Endodermal cell (in vitro differentiated cells): ENCODE measurements around the gene WBP1. TPM values are rescaled to one million over a fixed set of nuclear protein-coding genes. Genes with fewer than 3 reads are reported as not detected.
"Not testable (repeated sequence)": the region's sequence is repeated elsewhere in the genome, so short reads cannot be mapped to it uniquely, and the experiment has no call there.

Experiments used
- DNase-seq: peaks from one replicate; pipeline ENCODE4 v3.0.0-alpha.2; 2017
- H3K27ac ChIP-seq: 2 replicates; pipeline ENCODE4 v1.5.1; 2013; ENCODE audit warnings: mild to moderate bottlenecking, low read depth, low read length, moderate library complexity
- H3K27me3 ChIP-seq: 2 replicates; pipeline ENCODE4 v1.6.1; 2013; ENCODE audit warnings: mild to moderate bottlenecking, low read length, moderate library complexity; ENCODE audit not compliant: insufficient read depth, control insufficient read depth, poor library complexity, severe bottlenecking
- H3K36me3 ChIP-seq: 2 replicates; pipeline ENCODE4 v1.7.0; 2013; ENCODE audit warnings: mild to moderate bottlenecking, low read length, moderate library complexity; ENCODE audit not compliant: control insufficient read depth, insufficient read depth
- H3K4me1 ChIP-seq: one replicate; pipeline ENCODE4 v1.7.0; 2013; ENCODE audit warnings: low read length; ENCODE audit not compliant: control insufficient read depth, insufficient read depth
- H3K4me3 ChIP-seq: 2 replicates; pipeline ENCODE4 v1.5.1; 2013; ENCODE audit warnings: mild to moderate bottlenecking, low read length, moderate library complexity
- H3K9ac ChIP-seq: 2 replicates; pipeline ENCODE4 v1.6.1; 2013; ENCODE audit warnings: mild to moderate bottlenecking, low read length, moderate library complexity; ENCODE audit not compliant: poor library complexity, severe bottlenecking; ENCODE audit errors: extremely low read depth
- H3K9me3 ChIP-seq: 2 replicates; pipeline ENCODE4 v1.6.1; 2013; ENCODE audit warnings: mild to moderate bottlenecking, low read length, moderate library complexity; ENCODE audit not compliant: control insufficient read depth
- H3K27ac Mint-ChIP-seq: 2 replicates; pipeline ENCODE4 v1.8.0; 2020; ENCODE audit warnings: mixed read lengths
- H3K27me3 Mint-ChIP-seq: 2 replicates; pipeline ENCODE4 v1.8.0; 2021; ENCODE audit warnings: mild to moderate bottlenecking, mixed read lengths; ENCODE audit not compliant: insufficient read depth
- H3K36me3 Mint-ChIP-seq: 2 replicates; pipeline ENCODE4 v1.8.0; 2020; ENCODE audit warnings: low read depth, mixed read lengths
- H3K4me1 Mint-ChIP-seq: 2 replicates; pipeline ENCODE4 v1.8.0; 2020; ENCODE audit warnings: mixed read lengths
- H3K4me3 Mint-ChIP-seq: 2 replicates; pipeline ENCODE4 v1.8.0; 2020; ENCODE audit warnings: mild to moderate bottlenecking, moderate library complexity, mixed read lengths
- H3K9me3 Mint-ChIP-seq: 2 replicates; pipeline ENCODE4 v1.8.0; 2020; ENCODE audit warnings: mild to moderate bottlenecking, mixed read lengths
- CTCF ChIP-seq: fragments of 200-600 bp; sonication (generic); conservative IDR thresholded peaks from 2 replicates; pipeline ENCODE4 v1.5.0; 2021; ENCODE audit warnings: antibody characterized with exemption, mild to moderate bottlenecking
- WGBS, 2 experiments: methylation state at CpG; one replicate each; pipeline versions ENCODE4 v1.1.5 to v1.1.7; 2013; ENCODE audit warnings: missing lambda C conversion rate in 2 of 2, mixed read lengths in 1 of 2; ENCODE audit not compliant: insufficient coverage in 1 of 2, insufficient read length in 1 of 2; 5-methylcytosine and 5-hydroxymethylcytosine counted together
- total RNA-seq, 2 donors: library from RNA; stranded (reverse); fragmentation: NEBNext Ultra II Directional in 1 of 2; extraction: Animal tissue kit (Norgen Biotek cat#: 25700) in 1 of 2; gene quantifications; 2 replicates in 1 of 2; 3 replicates in 1 of 2; pipeline ENCODE4 v1.2.1, GENCODE V29; 2021

The WBP1 gene
- total RNA-seq, 2 donors from 2014 or later, result 110 to 116 TPM

GRCh38 chr2:74457549-74458131 is 598 bp upstream of the WBP1 start:
- Mint-ChIP-seq H3K27me3 (no peaks in the 10 kb centered on the region), H3K36me3 (peaks cover 19% of the 10 kb centered on the region)

DNA sequence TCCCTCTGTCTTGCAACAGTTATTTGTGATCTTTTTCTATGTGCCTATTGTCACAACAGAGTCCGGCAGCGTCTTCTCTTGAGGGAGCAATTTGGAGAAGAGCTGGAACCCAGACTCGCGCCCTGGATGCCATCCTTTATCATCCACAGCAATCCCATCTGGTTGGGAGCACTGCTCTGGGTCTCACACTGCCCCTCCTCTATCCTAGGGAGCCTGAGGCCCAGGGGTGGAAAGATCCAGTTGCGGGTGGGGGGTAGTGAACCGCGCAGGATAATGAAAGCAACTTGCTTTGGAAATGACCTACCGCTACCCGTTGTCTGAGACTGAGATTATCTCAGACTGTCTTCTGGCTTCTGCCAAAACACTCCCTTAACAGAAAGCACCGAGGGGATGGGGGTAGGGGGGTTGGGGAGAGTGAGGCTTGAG is 713 bp downstream of the WBP1 start:
- Mint-ChIP-seq H3K36me3 (peaks cover 27% of the 10 kb centered on the region), H3K4me1 (peaks cover 27% of the 10 kb centered on the region)
- 0 to 17% methylated on average over 2 to 10 of the region's 10 CpGs for WGBS, 2 experiments

More at GRCh38 chr2:74457549-74458131, 598 bp upstream of the WBP1 start:
- Histone ChIP-seq H3K4me3 (peak overlapping the region; percentile 89), H3K9me3 (no peaks in the 10 kb centered on the region), H3K4me1 (peaks cover under 1% of the 10 kb centered on the region), H3K9ac (peak overlapping the region; percentile 84), H3K36me3 (peaks cover 20% of the 10 kb centered on the region), H3K27me3 (no peaks in the 10 kb centered on the region), H3K27ac (peak overlapping the region; percentile 88)
- peaks cover 33% of the 10 kb centered on the region for H3K4me1 Mint-ChIP-seq
- DNase-seq, result peak; percentile 92
- no peaks in the 10 kb centered on the region for H3K9me3 Mint-ChIP-seq
- WGBS, 2 experiments, result 0 to 2% methylated on average over 9 to 46 of the region's 46 CpGs
- H3K27ac Mint-ChIP-seq, result peak overlapping the region; percentile 99
- no peak for TF ChIP-seq CTCF
- H3K4me3 Mint-ChIP-seq, result peak overlapping the region; percentile 83

DNA sequence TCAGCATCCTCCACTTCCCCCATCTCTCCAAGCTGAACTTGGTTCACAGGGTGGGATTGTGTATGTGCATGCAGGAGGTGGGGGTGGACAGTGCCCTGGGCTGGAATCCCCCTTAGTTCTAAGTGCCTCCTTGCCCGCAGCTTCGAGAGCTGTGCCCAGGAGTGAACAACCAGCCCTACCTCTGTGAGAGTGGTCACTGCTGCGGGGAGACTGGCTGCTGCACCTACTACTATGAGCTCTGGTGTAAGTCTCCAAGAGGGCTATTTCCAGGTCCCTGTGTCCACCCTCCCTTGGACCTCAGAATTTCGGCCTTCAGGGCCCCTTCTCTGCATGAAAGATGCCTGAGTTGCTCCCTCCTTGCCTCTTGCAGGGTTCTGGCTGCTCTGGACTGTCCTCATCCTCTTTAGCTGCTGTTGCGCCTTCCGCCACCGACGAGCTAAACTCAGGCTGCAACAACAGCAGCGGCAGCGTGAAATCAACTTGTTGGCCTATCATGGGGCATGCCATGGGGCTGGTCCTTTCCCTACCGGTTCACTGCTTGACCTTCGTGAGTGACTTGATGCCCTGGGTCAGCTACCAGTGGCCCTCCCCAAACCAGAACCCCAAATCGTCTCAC is 1.4 kb downstream of the WBP1 start:
- not testable (repeated sequence) for H3K9me3 Mint-ChIP-seq, H3K9me3 ChIP-seq, H3K4me1 ChIP-seq, H3K27me3 ChIP-seq, H3K27ac ChIP-seq, H3K27me3 Mint-ChIP-seq, DNase-seq, H3K9ac ChIP-seq
- 89 to 90% methylated on average over 6 to 13 of the region's 13 CpGs for WGBS, 2 experiments
- H3K4me1 Mint-ChIP-seq, result peaks cover 29% of the 10 kb centered on the region
- H3K27ac Mint-ChIP-seq, result peak overlapping the region; percentile 75
- H3K36me3 Mint-ChIP-seq, result peaks cover 27% of the 10 kb centered on the region
- Histone ChIP-seq H3K36me3 (peaks cover 28% of the 10 kb centered on the region), H3K4me3 (peak overlapping the region; percentile 93)
- peak overlapping the region; percentile 83 for H3K4me3 Mint-ChIP-seq

More for the DNA sequence above, 713 bp downstream of the WBP1 start:
- Histone ChIP-seq H3K9me3 (no peaks in the 10 kb centered on the region), H3K27ac (peak overlapping the region; percentile 77), H3K4me1 (no peaks in the 10 kb centered on the region), H3K4me3 (peak overlapping the region; percentile 93), H3K27me3 (no peaks in the 10 kb centered on the region), H3K9ac (peak overlapping the region; percentile 67), H3K36me3 (peaks cover 28% of the 10 kb centered on the region)
- H3K27ac Mint-ChIP-seq, result peak overlapping the region; percentile 94
- TF ChIP-seq CTCF, result no peak
- no peaks in the 10 kb centered on the region for H3K27me3 Mint-ChIP-seq
- peak overlapping the region; percentile 83 for H3K4me3 Mint-ChIP-seq
- DNase-seq, result no peak
- H3K9me3 Mint-ChIP-seq, result no peaks in the 10 kb centered on the region

GRCh38 chr2:74460187-74460586 is 1.9 kb downstream of the WBP1 start:
- H3K27me3 ChIP-seq, H3K4me3 ChIP-seq, H3K9me3 ChIP-seq, H3K27me3 Mint-ChIP-seq, H3K4me1 ChIP-seq, DNase-seq, H3K27ac ChIP-seq, H3K9me3 Mint-ChIP-seq, H3K4me3 Mint-ChIP-seq, H3K27ac Mint-ChIP-seq, H3K9ac ChIP-seq: not testable (repeated sequence)
- WGBS, 2 experiments, result 96 to 100% methylated on average over 1 to 10 of the region's 10 CpGs
- Mint-ChIP-seq H3K4me1 (peaks cover 29% of the 10 kb centered on the region), H3K36me3 (peaks cover 27% of the 10 kb centered on the region)
- H3K36me3 ChIP-seq, result peaks cover 28% of the 10 kb centered on the region
